ENCODE measurements around the gene YPEL2. TPM values are rescaled to one million over a fixed set of nuclear protein-coding genes. Genes with fewer than 3 reads are reported as not detected.

The YPEL2 gene
- total RNA-seq, 6 experiments from 2014 or later = 2.9 to 8.8 (median 4.6) TPM

GRCh38 chr17:59413014-59413766 lies 81.7 kb downstream of the YPEL2 start:
- Mint-ChIP-seq H3K27ac (no peak overlapping the region), H3K4me1 (ENCODE audit: low read depth) (no peaks in the 10 kb centered on the region)
- no peak for DNase-seq

DNA sequence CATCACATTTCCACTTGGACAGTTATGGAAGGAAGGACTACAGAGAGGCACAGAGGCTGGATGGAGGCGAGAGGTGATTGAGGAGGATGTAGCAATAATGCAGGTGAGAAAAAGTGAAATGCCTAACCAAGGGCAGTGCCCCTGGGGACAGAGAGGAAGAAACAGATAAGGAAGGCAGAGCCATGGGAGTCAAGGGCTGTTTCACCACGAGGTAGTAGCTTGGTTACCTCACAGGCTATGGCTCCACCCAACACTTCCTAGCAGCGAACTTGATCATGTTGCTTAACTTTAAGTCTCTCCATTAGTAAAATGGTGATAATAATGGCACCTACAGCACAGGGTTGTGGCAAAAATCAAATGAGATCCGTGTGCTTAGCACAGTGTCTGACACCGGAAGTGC lies 83.9 kb downstream of the YPEL2 start:
- no peaks in the 10 kb centered on the region; the same call in 1 of the 2 replicates for H3K27me3 Mint-ChIP-seq (ENCODE audit: insufficient read depth)
- peaks cover 4% of the 10 kb centered on the region; the same call in 1 of the 2 replicates for H3K36me3 Mint-ChIP-seq (ENCODE audit: low read depth)
- no peak for DNase-seq
- H3K4me1 Mint-ChIP-seq (ENCODE audit: low read depth) = no peaks in the 10 kb centered on the region
- peaks cover 9% of the 10 kb centered on the region; the same call in 1 of the 2 replicates for H3K9me3 Mint-ChIP-seq
- no peak for TF ChIP-seq CTCF (IDR thresholded peaks at IDR 0.05)
- H3K27ac Mint-ChIP-seq = no peak overlapping the region
- no peak overlapping the region for H3K4me3 Mint-ChIP-seq

More at GRCh38 chr17:59413014-59413766, 81.7 kb downstream of the YPEL2 start:
- peaks cover 17% of the 10 kb centered on the region for H3K9me3 Mint-ChIP-seq
- TF ChIP-seq CTCF (IDR thresholded peaks at IDR 0.05) = no peak
- H3K4me3 Mint-ChIP-seq = no peak overlapping the region
- H3K27me3 Mint-ChIP-seq (ENCODE audit: insufficient read depth) = peaks cover 2% of the 10 kb centered on the region; the same call in 1 of the 2 replicates
- peaks cover 12% of the 10 kb centered on the region for H3K36me3 Mint-ChIP-seq (ENCODE audit: low read depth)

- H3K36me3 Mint-ChIP-seq (ENCODE audit: low read depth) = no peaks in the 10 kb centered on the region
- DNase-seq = no peak
These were observed 84.7 kb downstream of the YPEL2 start for GRCh38 chr17:59416184-59416583.

DNA sequence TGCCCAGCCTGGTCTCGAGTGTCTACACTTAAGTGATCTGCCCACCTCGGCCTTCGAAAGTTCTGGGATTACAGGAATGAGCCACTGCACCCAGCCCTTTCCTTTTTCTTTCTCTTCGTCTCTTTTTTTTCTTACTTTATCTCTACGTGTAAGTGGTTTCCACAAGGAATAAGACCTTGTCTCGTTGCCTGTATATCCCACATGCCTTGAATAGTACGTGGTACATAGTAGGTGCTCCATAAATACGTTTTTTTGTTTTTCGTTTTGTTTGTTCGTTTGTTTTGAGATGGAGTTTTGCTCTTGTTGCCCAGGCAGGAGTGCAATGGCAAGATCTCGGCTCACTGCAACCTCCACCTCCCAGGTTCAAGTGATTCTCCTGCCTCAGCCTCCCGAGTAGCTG lies 86.0 kb downstream of the YPEL2 start:
- Mint-ChIP-seq H3K4me1 (ENCODE audit: low read depth) (0 out of 2 replicates have a peak, but pooled peaks cover 4% of the 10 kb centered on the region), H3K27ac (no peak overlapping the region), H3K27me3 (ENCODE audit: insufficient read depth) (no peaks in the 10 kb centered on the region; the same call in 1 of the 2 replicates), H3K36me3 (ENCODE audit: low read depth) (no peaks in the 10 kb centered on the region), H3K4me3 (no peak overlapping the region), H3K9me3 (no peaks in the 10 kb centered on the region)
- TF ChIP-seq CTCF (IDR thresholded peaks at IDR 0.05) = no peak
- DNase-seq = no peak

More at GRCh38 chr17:59416184-59416583, 84.7 kb downstream of the YPEL2 start:
- H3K4me1 Mint-ChIP-seq (ENCODE audit: low read depth) = no peaks in the 10 kb centered on the region
- H3K9me3 Mint-ChIP-seq = peaks cover 1% of the 10 kb centered on the region; the same call in 1 of the 2 replicates
- no peak for TF ChIP-seq CTCF (IDR thresholded peaks at IDR 0.05)
- no peak overlapping the region for H3K4me3 Mint-ChIP-seq
- H3K27me3 Mint-ChIP-seq (ENCODE audit: insufficient read depth) = no peaks in the 10 kb centered on the region; the same call in 1 of the 2 replicates
- H3K27ac Mint-ChIP-seq = no peak overlapping the region

DNA sequence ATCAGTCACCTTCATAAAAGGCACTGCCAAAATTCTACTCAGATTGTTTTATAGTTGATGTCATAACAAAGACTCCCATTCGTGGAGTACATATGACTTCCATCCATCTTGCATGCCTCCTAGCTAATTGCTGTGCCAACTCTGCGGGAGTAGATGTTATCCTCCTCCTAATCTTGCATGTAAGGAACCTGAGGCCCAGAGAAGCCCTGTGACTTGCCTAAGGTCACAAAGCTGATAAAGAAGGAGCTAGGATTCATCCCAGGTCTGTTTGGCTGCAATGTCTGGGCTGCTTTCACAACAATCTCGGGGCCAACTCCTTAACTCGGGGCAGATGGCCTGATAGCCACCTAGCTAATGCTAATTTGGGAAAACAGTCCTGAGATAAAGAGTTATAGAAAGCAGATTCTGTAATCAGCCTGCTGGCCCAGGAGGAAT lies 87.3 kb downstream of the YPEL2 start:
- peaks cover 16% of the 10 kb centered on the region for H3K4me1 Mint-ChIP-seq (ENCODE audit: low read depth)
- peaks cover 4% of the 10 kb centered on the region for H3K9me3 Mint-ChIP-seq
- peaks cover 5% of the 10 kb centered on the region; the same call in 1 of the 2 replicates for H3K36me3 Mint-ChIP-seq (ENCODE audit: low read depth)
- no peaks in the 10 kb centered on the region; the same call in 1 of the 2 replicates for H3K27me3 Mint-ChIP-seq (ENCODE audit: insufficient read depth)
- DNase-seq = no peak
- no peak overlapping the region for H3K4me3 Mint-ChIP-seq
- no peak for TF ChIP-seq CTCF (IDR thresholded peaks at IDR 0.05)
- H3K27ac Mint-ChIP-seq = no peak overlapping the region

Data from HFFc6 (cell line).